Fibroblast of lung (primary cell): ENCODE data around the gene GRIK1. TPM values are rescaled to one million over a fixed set of nuclear protein-coding genes. Genes with fewer than 3 reads are reported as not detected.
"Not testable (repeated sequence)": the region's sequence is repeated elsewhere in the genome, so short reads cannot be mapped to it uniquely, and the experiment has no call there.

ENCODE experiments used
- DNase-seq, 2 donors: peaks; one replicate each; pipeline versions ENCODE4 v3.0.0 to v3.0.0-alpha.2; 2010; ENCODE audit warnings: low read depth in 2 of 2
- H2AFZ ChIP-seq: 2 replicates; pipeline ENCODE4 v1.5.1; 2012; ENCODE audit warnings: low read length, control low read depth, inconsistent platforms
- H3K27ac ChIP-seq: 2 replicates; pipeline ENCODE4 v1.5.1; 2011; ENCODE audit warnings: low read length, control low read depth; ENCODE audit not compliant: insufficient read depth
- H3K27me3 ChIP-seq: 2 replicates; pipeline ENCODE4 v1.5.1; 2011; ENCODE audit warnings: mild to moderate bottlenecking, low read length; ENCODE audit not compliant: control insufficient read depth, insufficient read depth
- H3K36me3 ChIP-seq: 2 replicates; pipeline ENCODE4 v1.5.1; 2011; ENCODE audit warnings: low read length; ENCODE audit not compliant: control insufficient read depth, insufficient read depth
- H3K4me1 ChIP-seq: 2 replicates; pipeline ENCODE4 v1.5.1; 2011; ENCODE audit warnings: low read length; ENCODE audit not compliant: control insufficient read depth, insufficient read depth; ENCODE audit errors: extremely low read depth
- H3K4me2 ChIP-seq: 2 replicates; pipeline ENCODE4 v1.5.1; 2011; ENCODE audit warnings: low read length, control low read depth; ENCODE audit not compliant: insufficient read depth; ENCODE audit errors: extremely low read depth
- H3K4me3 ChIP-seq, 4 experiments: fragments of 200-600 bp in 1 of 4; sonication (generic) in 1 of 4; replicated peaks in 1 of 4; 2 replicates each; pipeline ENCODE4 v1.5.1; 2011 to 2016; ENCODE audit warnings: low read length in 4 of 4, low read depth in 3 of 4, mild to moderate bottlenecking in 3 of 4, control low read depth in 2 of 4, inconsistent platforms in 1 of 4, mixed read lengths in 1 of 4; ENCODE audit not compliant: insufficient read depth in 1 of 4; ENCODE audit errors: control extremely low read depth in 1 of 4
- H3K79me2 ChIP-seq: 2 replicates; pipeline ENCODE4 v1.5.1; 2012; ENCODE audit warnings: mild to moderate bottlenecking, low read length, inconsistent platforms; ENCODE audit not compliant: control insufficient read depth, insufficient read depth
- H3K9ac ChIP-seq: 2 replicates; pipeline ENCODE4 v1.5.1; 2011; ENCODE audit warnings: mild to moderate bottlenecking, low read length, control low read depth; ENCODE audit not compliant: insufficient read depth
- H3K9me3 ChIP-seq: 2 replicates; pipeline ENCODE4 v1.5.1; 2012; ENCODE audit warnings: low read depth, low read length; ENCODE audit not compliant: control insufficient read depth, insufficient read depth
- H4K20me1 ChIP-seq: 2 replicates; pipeline ENCODE4 v1.5.1; 2011; ENCODE audit warnings: low read length; ENCODE audit not compliant: control insufficient read depth, insufficient read depth; ENCODE audit errors: extremely low read depth
- CTCF ChIP-seq, 2 donors: IDR thresholded peaks in 1 of 2; conservative IDR thresholded peaks in 1 of 2; 1 replicate in 1 of 2; 2 replicates in 1 of 2; pipeline ENCODE4 v1.5.1; 2011 to 2012; ENCODE audit warnings: low read length in 2 of 2, control low read depth in 1 of 2, inconsistent platforms in 1 of 2, low read depth in 1 of 2, mild to moderate bottlenecking in 1 of 2
- EZH2 ChIP-seq: IDR thresholded peaks from 2 replicates; pipeline ENCODE4 v1.5.1; 2012; ENCODE audit warnings: low read length, control low read depth, mild to moderate bottlenecking; ENCODE audit errors: missing control alignments
- polyA plus RNA-seq, 2 donors: library from polyadenylated mRNA; depleted of rRNA in 1 of 2; stranded (reverse) in 1 of 2; unstranded in 1 of 2; fragments of >200 nt; gene quantifications; 2 replicates each; pipeline ENCODE4 v1.2.1, GENCODE V29; 2011 to 2012; ENCODE audit warnings: missing spikeins in 1 of 2
- total RNA-seq: library from RNA; depleted of rRNA; stranded (reverse); fragments of >200 nt; gene quantifications from 2 replicates; pipeline ENCODE4 v1.2.1, GENCODE V29; 2014

Gene GRIK1
- total and polyA plus RNA-seq, 2 donors (not counting 1 experiment from before 2014, with no cell fraction given) = not detected

DNA sequence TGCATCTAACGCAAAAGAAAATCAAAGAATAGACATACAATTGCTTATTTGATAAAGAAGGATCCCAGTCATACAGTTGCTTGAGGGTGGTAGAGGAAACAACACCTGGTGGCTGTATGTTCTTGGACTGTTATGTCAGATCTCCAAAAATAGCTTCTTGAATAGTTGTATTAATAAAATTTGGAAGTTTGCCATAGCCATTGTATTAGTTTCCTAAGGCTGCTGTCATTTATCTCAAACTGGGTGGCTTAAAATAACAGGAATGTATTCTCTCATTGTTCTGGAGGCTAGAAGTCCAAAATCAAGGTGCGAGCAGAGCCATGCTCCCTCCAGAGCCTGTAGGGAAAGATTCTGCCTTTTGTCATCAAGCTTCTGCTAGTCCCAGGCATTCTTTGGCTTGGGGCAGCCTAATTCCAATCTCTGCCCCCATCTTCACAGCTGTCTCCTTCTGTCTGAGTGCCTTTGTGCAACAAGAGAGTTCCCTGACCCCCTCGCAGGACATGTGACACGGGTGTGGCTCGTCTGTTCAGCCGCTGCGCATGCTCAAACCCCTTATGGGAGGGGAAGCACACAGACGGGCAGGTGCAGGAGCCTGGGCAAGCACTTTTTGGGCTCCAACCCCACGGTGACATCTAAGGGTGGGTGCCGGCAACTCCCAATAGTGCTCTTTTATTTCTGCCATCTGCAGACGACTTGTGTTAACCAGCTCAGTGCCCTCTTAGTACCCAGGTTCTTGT, 21.7 kb upstream of the GRIK1 start:
- no peak for DNase-seq
- Histone ChIP-seq H3K27ac (no peak overlapping the region), H3K9ac (no peak overlapping the region)

DNA sequence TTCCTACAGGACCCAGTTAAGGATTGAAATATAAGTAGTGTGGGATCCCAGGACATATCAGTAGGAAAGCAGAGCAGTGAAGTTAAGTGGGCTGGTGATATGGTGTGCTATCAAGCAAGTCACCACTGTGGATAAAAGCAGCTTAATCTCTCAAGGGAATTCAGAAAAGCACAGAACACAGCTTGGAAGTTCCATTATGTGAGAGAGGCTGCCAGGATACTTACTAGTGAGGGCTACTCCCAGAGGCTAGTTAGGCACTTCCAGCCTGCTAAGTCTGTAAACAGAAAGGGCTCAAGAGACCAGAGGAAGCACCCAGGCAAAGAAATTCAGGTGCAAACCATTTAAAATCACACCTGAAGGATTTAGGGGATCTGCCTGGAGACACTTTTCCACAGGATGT, 18.8 kb upstream of the GRIK1 start:
- no peak for DNase-seq
- Histone ChIP-seq H3K4me2 (no peak overlapping the region), H3K36me3 (no peaks in the 10 kb centered on the region), H3K4me1 (no peaks in the 10 kb centered on the region), H2AFZ (no peak overlapping the region), H3K4me3 (no peak overlapping the region), H4K20me1 (no peaks in the 10 kb centered on the region), H3K9ac (no peak overlapping the region), H3K27ac (no peak overlapping the region), H3K27me3 (no peaks in the 10 kb centered on the region), H3K79me2 (no peaks in the 10 kb centered on the region), H3K9me3 (no peaks in the 10 kb centered on the region)
- TF ChIP-seq EZH2 = no peak
- no peak for TF ChIP-seq CTCF (conservative IDR thresholded peaks at IDR 0.05 in 1 of 2, IDR thresholded peaks at IDR 0.05 in 1 of 2; ENCODE audit: low read depth in 1 of 2, low read length in 2 of 2)

More for the DNA sequence above, 21.7 kb upstream of the GRIK1 start:
- Histone ChIP-seq H3K4me1 (no peaks in the 10 kb centered on the region), H3K27me3 (no peaks in the 10 kb centered on the region), H3K4me3 (no peak overlapping the region), H3K79me2 (no peaks in the 10 kb centered on the region), H4K20me1 (no peaks in the 10 kb centered on the region), H2AFZ (no peak overlapping the region), H3K9me3 (no peaks in the 10 kb centered on the region), H3K4me2 (no peak overlapping the region), H3K36me3 (no peaks in the 10 kb centered on the region)
- TF ChIP-seq CTCF (conservative IDR thresholded peaks at IDR 0.05 in 1 of 2, IDR thresholded peaks at IDR 0.05 in 1 of 2; ENCODE audit: low read depth in 1 of 2, low read length in 2 of 2) = no peak
- no peak for TF ChIP-seq EZH2

GRCh38 chr21:29958035-29958434, 18.2 kb upstream of the GRIK1 start:
- H3K9me3 ChIP-seq, H4K20me1 ChIP-seq, DNase-seq, H3K27me3 ChIP-seq, H3K4me1 ChIP-seq, H2AFZ ChIP-seq, H3K9ac ChIP-seq, H3K27ac ChIP-seq, H3K36me3 ChIP-seq, H3K4me2 ChIP-seq, H3K4me3 ChIP-seq, H3K79me2 ChIP-seq: not testable (repeated sequence)
